HL-60 (cell line): ENCODE measurements around the gene MOCS1.

Experiments
- DNase-seq, 2 experiments: peaks; one replicate each; pipeline ENCODE4 v3.0.0-alpha.2; 2010 to 2020; ENCODE audit warnings: low read depth in 1 of 2, low spot score in 1 of 2
- H3K27ac ChIP-seq: fragments of 250-450 bp; sonication (Bioruptor Pico); replicated peaks from 2 replicates; pipeline ENCODE4 v1.5.1; 2020; ENCODE audit warnings: mild to moderate bottlenecking, moderate library complexity
- H3K27me3 ChIP-seq: fragments of 250-450 bp; sonication (Bioruptor Pico); 2 replicates; pipeline ENCODE4 v1.5.1; 2021; ENCODE audit warnings: mild to moderate bottlenecking, moderate library complexity; ENCODE audit not compliant: insufficient read depth, poor library complexity, severe bottlenecking
- H3K4me3 ChIP-seq: replicated peaks from 2 replicates; pipeline ENCODE4 v1.5.1; 2011; ENCODE audit warnings: mild to moderate bottlenecking, control low read depth, low read length; ENCODE audit not compliant: insufficient read depth
- GABPA ChIP-seq: IDR thresholded peaks from 2 replicates; pipeline ENCODE4 v1.6.1; 2012; ENCODE audit warnings: low read depth
- POLR2AphosphoS5 ChIP-seq: IDR thresholded peaks from 2 replicates; pipeline ENCODE4 v1.6.1; 2012; ENCODE audit warnings: low read depth
- SPI1 ChIP-seq: IDR thresholded peaks from 2 replicates; pipeline ENCODE4 v1.6.1; 2012; ENCODE audit warnings: low read depth, mild to moderate bottlenecking, borderline replicate concordance
- TF ChIP-seq, protein P1 (sequence below): IDR thresholded peaks from 2 replicates; pipeline ENCODE4 v1.6.1; 2012; ENCODE audit warnings: low read depth; ENCODE audit not compliant: insufficient replicate concordance
- TF ChIP-seq, protein P2 (sequence below): IDR thresholded peaks from one replicate; pipeline ENCODE4 v1.5.1; 2011; ENCODE audit warnings: low read length, control low read depth, inconsistent platforms; ENCODE audit not compliant: insufficient read depth

Gene MOCS1

DNA sequence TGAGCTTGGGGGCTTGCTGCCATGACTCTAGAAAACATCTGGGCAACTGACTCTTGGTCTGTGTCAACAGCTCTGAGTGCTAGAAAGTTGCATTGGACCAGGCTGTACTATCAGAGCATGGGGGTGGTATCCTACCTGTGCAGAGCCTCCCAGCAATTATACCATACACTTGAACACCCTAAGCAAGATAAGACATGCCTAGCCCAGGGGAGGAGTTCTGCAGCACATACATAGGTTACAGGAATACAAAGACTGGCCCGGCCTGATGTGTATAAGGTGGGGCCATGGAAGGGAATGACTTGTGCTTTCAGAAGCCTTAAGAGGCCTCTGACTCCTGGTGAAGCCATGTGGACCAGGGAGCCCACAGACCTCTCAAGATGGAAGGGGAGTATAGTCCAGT lies 11.4 kb upstream of the MOCS1 start:
- H3K27me3 ChIP-seq = no peaks in the 10 kb centered on the region
- TF ChIP-seq, protein P1, sequence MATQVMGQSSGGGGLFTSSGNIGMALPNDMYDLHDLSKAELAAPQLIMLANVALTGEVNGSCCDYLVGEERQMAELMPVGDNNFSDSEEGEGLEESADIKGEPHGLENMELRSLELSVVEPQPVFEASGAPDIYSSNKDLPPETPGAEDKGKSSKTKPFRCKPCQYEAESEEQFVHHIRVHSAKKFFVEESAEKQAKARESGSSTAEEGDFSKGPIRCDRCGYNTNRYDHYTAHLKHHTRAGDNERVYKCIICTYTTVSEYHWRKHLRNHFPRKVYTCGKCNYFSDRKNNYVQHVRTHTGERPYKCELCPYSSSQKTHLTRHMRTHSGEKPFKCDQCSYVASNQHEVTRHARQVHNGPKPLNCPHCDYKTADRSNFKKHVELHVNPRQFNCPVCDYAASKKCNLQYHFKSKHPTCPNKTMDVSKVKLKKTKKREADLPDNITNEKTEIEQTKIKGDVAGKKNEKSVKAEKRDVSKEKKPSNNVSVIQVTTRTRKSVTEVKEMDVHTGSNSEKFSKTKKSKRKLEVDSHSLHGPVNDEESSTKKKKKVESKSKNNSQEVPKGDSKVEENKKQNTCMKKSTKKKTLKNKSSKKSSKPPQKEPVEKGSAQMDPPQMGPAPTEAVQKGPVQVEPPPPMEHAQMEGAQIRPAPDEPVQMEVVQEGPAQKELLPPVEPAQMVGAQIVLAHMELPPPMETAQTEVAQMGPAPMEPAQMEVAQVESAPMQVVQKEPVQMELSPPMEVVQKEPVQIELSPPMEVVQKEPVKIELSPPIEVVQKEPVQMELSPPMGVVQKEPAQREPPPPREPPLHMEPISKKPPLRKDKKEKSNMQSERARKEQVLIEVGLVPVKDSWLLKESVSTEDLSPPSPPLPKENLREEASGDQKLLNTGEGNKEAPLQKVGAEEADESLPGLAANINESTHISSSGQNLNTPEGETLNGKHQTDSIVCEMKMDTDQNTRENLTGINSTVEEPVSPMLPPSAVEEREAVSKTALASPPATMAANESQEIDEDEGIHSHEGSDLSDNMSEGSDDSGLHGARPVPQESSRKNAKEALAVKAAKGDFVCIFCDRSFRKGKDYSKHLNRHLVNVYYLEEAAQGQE = no peak
- TF ChIP-seq POLR2AphosphoS5 = no peak
- TF ChIP-seq SPI1 = no peak
- TF ChIP-seq, protein P2, sequence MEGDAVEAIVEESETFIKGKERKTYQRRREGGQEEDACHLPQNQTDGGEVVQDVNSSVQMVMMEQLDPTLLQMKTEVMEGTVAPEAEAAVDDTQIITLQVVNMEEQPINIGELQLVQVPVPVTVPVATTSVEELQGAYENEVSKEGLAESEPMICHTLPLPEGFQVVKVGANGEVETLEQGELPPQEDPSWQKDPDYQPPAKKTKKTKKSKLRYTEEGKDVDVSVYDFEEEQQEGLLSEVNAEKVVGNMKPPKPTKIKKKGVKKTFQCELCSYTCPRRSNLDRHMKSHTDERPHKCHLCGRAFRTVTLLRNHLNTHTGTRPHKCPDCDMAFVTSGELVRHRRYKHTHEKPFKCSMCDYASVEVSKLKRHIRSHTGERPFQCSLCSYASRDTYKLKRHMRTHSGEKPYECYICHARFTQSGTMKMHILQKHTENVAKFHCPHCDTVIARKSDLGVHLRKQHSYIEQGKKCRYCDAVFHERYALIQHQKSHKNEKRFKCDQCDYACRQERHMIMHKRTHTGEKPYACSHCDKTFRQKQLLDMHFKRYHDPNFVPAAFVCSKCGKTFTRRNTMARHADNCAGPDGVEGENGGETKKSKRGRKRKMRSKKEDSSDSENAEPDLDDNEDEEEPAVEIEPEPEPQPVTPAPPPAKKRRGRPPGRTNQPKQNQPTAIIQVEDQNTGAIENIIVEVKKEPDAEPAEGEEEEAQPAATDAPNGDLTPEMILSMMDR = no peak
- TF ChIP-seq GABPA = no peak
- H3K27ac ChIP-seq = no peak overlapping the region
- no peak for DNase-seq
- H3K4me3 ChIP-seq = no peak overlapping the region

DNA sequence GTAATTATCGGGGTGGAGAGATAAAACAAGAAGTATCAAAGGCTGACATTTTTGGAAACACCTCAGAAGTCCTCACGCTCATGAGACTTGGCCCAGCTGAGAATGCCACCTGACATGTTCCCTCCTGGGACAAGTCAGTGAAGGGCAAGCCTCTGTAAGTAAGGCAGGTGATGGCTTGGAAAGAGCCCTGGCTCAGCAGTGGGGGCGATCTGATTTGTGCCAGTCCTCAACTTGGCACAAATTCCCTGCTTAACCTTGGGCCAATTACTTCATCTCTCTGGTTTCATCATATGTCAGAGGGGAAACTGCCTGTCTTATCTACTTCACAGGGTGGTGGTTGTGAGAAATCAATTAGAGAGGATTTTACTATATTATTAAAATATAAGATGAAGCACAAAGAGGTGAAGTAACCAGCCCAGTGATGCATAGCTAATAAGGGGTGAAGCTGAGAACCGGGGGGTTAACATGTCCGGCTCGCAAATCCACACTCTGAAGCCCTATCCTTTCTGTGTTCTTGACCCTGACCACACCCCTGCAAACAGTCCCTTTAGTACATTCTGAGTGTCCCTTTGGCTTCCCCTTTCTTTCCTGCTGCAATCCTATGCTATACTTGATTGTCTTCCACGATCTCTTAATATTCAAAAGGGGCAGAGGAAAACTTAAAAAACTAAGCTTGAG lies 8.8 kb upstream of the MOCS1 start:
- no peak overlapping the region for H3K4me3 ChIP-seq
- TF ChIP-seq GABPA (no peak), SPI1 (no peak), POLR2AphosphoS5 (no peak)
- TF ChIP-seq, protein P1 = no peak
- TF ChIP-seq, protein P2 = no peak
- DNase-seq = no peak
- no peaks in the 10 kb centered on the region for H3K27me3 ChIP-seq
- H3K27ac ChIP-seq = no peak overlapping the region

DNA sequence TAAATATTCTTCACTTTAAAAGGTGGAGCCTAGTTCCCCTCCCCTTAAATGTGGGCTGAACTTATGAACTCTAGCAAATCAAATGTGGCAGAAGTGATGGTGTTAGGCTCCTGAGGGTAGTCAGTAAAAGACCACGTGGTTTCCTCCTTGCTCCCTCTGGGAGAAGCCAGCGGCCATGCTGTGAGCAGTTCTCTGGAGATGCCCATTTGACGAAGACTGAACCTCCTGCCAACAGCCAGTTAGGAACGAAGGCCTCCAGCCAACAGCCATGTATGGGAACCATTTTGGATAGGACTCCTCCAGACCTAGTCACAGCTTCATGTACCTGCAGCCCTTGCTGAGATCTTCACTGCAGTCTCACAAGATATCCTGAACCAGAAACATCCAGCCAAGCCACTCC lies 7.6 kb upstream of the MOCS1 start:
- Histone ChIP-seq H3K27me3 (no peaks in the 10 kb centered on the region), H3K4me3 (no peak overlapping the region), H3K27ac (no peak overlapping the region)
- TF ChIP-seq, protein P1 = no peak
- TF ChIP-seq SPI1 = no peak
- TF ChIP-seq GABPA = no peak
- no peak for TF ChIP-seq POLR2AphosphoS5
- TF ChIP-seq, protein P2 = no peak
- DNase-seq = no peak
